CD4-positive, alpha-beta T cell treated with Interleukin-4 for 4 hours (primary cell): ENCODE data around the gene SORCS1.

Experiments used
- DNase-seq: peaks from one replicate; pipeline ENCODE4 v3.0.0-alpha.2; 2020

Gene SORCS1

GRCh38 chr10:107103174-107104025 lies 61.1 kb downstream of the SORCS1 start:
- DNase-seq, result no peak

DNA sequence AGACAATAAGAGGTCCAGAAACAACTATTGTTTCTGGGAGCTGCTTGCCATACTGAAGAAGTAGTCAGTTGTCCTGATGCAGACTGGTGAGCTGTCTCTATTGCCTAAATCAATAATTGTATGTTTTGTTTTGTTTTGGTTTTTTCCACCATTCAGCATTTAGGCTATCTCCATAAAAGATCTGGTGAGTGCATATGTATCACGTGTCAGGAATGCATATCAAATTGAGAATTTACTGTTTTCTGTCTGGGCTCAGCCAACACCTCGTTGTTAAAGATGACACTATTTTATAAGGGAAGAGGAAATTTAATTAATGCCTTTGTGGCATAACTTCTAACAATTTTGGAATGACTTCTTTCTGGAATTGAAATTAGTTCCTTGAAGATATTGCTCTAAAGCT lies 66.2 kb downstream of the SORCS1 start:
- DNase-seq, result no peak

GRCh38 chr10:107094824-107095522 lies 69.5 kb downstream of the SORCS1 start:
- no peak for DNase-seq

DNA sequence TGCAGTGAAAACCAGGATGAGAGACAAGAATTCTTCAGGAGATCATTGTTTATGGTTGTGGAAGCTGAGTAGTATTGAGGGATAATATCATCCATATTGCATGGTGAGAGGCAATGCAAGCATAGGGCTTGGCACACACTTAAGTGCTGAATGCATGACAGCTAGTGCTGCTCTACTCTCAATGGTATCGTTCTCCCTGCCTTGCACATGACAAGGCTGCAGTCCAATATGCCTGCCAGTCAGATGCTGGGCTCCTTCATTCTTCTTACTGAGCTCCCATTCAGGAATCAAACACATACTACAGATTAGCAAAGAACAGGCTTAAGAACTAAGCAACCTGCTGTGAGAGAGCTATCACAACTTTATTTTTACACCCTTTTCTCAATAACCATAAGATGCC lies 72.2 kb downstream of the SORCS1 start:
- no peak for DNase-seq

- no peak for DNase-seq
Measured at GRCh38 chr10:107091126-107091525, 73.4 kb downstream of the SORCS1 start.

DNA sequence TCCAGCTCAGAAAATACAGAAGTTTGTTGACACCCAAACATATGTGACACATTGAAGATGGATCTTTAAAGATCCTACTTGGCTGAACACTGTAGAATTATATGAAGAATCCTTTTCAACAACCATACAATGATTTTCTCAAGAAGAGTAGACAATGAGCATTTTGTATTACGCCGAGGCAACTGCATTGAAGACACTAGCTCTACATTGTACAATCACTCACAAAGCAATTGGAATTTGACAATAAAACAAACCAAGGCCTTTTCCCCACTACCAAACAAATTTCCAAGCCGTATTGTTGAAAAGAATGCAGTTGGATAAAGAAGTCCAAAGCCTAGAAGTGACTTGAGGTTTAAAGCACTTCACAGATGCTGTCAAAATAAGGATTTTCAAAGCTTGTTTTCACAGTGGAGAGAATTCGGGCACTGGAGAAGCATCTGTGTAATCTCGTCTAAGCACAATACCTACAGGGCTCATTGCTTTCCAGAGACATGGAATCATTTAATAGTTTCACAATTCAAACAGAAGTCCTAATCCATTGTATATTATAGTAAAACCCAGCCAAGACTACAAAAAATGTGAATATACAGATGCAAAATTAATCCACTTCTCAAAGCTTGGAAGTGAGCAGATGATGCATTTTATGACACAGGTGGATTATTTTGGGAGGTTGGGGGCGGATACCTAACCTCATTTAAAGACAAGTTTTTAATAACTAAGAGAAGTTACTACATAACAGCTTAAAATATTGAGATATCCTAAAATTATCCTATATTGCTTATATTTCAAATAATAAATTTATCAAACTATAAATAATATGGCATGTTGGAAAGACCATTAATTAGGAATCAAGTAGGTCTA lies 78.6 kb downstream of the SORCS1 start:
- no peak for DNase-seq

DNA sequence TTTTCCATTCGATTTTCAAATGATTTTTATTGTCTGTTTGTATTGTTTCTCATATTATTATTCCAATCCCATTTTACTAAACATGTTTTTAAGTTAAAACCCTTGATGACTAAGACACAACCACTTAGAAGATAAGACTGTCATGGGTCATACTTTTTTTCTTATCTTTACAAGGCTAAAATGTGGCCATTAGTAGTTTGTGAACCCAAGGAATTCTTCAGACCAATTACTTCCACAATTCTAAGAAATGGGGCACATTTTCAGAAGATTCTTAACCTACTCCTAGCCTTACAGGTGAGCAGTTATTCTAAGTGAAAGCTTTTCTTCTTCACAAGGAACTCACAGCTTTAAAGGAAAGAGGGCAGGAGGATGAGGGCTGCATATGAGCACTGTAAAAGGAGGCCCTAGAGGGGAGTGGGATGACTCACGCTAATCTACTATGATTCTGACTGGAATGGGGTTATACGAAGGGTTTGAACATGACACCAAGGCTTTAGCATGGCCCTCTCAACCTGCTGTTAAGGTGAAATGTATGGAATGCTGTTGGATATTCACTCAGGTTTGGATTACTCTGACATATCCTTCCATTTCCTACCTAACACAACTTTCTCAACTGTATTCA lies 81.0 kb downstream of the SORCS1 start:
- no peak for DNase-seq

- no peak for DNase-seq
Measured at GRCh38 chr10:107081644-107082043, 82.9 kb downstream of the SORCS1 start.

GRCh38 chr10:107075117-107075516 lies 89.4 kb downstream of the SORCS1 start:
- no peak for DNase-seq

DNA sequence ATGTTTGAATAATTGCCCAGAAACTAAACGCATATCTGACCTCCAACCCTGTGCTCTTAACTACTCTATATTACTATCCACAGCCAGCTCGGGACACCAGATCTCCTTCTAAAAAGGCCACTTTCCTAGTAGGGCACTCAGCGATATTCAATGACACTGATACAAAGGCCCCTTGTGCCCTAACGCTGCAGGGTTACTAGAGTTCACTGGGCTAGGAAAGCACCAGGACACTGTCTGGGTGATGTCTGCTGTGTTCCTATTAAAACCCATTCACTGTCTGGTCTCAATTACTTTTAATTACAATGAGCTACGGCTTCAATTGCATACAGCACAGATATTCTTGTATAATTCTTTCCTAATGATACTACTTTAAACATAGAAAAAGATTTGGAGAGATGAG lies 91.7 kb downstream of the SORCS1 start:
- DNase-seq, result no peak

DNA sequence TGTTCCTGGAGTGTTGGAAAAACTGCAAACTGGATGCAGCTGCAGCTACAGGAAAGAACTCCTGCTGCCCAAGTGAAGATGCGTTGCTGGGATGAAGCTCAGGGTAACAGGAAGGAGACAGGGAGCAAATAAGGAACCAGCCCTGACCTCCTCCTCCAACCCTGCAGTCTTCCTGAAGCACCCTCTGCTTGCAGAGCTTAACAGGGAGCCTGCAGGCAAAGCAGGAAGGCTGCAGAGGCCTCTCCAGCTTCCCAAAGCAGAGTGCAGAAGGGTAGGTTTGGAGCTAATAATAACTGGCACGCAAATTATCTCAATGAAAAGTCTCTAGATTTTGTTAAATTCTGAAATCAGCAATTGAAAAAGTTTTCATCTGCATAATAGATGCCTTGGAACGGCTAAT lies 92.5 kb downstream of the SORCS1 start:
- no peak for DNase-seq

DNA sequence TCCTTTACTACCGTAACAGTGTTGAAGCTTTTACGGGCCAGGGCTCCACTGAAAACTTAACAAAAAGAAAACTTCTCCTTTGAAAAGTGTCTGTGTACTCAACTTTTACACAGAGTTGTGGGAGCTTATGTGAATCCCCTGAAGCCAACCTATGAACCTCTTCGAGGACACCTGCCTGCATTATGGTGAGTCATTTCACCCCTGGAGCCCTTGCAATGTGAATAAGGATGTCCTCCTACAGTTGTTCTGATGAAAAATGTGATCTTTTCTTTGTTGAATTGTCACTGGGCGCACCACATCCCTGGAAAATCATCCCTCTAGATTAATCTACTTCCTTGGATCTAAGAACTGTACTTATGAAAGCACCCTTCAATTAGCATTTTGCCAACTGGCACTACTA lies 93.2 kb downstream of the SORCS1 start:
- no peak for DNase-seq

GRCh38 chr10:107067843-107068242 lies 96.7 kb downstream of the SORCS1 start:
- DNase-seq, result no peak

DNA sequence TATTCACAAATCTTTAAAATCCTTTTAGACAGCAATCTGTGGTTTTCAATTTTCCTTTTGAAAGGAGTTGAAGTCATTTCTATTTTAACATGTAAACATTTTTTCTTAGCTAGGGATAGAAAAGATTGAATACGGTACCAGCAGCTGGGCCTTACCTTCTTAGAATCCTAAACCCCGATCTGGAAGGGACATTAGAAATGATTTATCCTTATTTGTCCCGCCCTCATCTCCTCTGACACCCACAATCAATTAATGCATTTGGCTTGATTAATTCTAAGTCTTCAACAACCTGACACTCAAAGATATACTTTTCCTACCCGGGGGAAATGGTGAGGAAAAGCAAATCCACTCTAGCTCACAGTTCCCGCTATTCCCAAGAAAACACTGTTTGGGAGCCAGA lies 100.4 kb downstream of the SORCS1 start:
- DNase-seq, result no peak

- no peak for DNase-seq
Measured at GRCh38 chr10:107059872-107060271, 104.6 kb downstream of the SORCS1 start.

DNA sequence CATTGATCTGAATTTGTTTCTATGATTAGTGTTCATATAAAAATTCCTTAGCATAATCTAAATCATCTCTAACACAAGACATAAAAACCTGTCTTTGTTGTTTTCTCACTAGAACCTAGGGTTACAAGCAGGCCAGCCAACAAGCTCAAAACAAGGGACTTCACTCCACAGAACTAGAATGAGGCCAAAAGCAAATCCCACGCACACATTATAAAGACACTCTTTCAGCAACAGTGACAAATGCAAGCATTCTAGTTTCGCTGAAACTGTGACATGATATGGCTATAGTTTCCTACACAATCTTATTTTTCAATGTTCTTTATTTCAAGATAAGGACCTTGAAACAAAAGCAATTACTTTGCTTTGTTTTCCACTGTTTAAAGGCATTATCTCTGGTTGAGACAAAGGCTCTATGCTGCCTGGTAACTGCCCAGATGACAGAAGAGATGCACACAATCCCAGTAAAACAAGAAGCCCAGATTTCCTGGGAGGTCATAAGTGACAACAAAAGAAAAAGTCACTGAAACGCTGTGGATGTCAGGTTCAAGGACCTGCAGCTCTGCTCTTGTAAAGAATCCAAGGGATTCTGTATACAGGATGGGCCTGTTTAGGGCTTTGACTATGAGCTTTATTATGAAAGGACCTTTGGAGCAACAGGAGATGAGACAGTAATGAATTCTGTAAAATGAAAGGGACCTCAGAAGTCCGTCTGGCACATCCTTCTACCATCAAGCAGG lies 105.3 kb downstream of the SORCS1 start:
- no peak for DNase-seq

GRCh38 chr10:107058331-107058730 lies 106.2 kb downstream of the SORCS1 start:
- DNase-seq, result no peak

- DNase-seq, result no peak
Measured at GRCh38 chr10:107056182-107056581, 108.3 kb downstream of the SORCS1 start.

GRCh38 chr10:107054469-107055156 lies 109.9 kb downstream of the SORCS1 start:
- no peak for DNase-seq

DNA sequence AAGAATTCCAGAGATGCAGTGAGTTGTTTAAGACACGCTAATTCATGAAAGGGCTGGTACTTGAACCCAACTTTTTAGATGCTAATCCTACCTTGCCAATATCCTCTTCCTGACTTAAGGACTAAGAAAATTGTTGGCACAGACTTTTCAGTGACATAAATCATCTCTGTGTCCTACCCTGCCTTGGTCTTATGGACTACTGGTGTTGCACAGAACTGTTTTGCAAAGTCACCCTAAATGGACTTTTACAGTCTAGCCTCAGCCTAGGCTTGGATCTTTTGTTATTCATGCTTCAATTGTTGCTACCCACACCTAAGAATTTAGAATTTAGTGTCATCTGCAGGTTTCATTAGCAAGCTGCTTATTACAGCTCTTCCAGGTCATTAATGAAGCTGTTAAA lies 112.7 kb downstream of the SORCS1 start:
- DNase-seq, result no peak

GRCh38 chr10:107043461-107043860 lies 121.0 kb downstream of the SORCS1 start:
- DNase-seq, result no peak
